ENCODE measurements around the gene DNAH14.
A peak's percentile ranks its signal among the peaks of the same experiment; 100 is the strongest.

The DNAH14 gene

DNA sequence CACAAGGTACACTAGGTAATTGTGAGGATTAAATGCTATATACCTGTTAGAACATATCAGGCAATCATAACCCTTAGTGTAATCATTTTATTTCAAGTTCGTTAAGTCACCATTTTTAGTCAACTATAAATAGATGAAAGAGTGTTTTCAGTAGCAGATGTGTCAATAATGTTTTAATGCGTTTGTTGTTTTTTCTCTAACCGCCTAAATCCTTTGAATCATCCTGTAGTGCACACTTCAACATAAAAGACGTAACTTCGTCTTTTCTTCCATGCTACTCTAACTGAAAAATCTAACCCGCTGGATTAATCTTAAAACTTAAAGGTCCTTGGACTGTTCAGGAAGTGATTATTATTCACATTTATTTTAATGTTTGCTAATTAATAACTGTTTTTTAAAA is 505.6 kb downstream of the DNAH14 start:
- DNase-seq, result no peak

GRCh38 chr1:225435487-225435886 is 506.0 kb downstream of the DNAH14 start:
- DNase-seq, result no peak

DNA sequence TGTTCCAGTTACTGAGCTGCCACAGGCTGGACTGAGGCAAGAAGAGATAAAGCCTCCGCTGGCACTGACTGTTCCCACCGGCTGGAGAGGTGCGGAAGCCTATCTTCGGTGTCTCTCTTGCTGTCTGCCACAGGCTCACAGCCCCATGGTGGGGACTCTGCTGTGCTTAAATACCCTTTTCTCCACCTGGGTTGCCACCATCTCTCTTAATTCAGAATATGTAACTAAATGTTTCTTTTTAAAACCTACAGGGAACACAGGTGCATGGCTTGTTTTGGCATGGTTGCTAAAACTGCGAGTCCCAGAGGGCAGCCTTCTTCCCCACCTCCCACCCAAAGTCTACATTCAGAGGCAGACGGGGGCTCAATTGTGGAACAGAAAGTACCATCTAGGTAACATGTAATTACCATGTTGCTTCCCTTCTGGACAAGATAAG is 506.5 kb downstream of the DNAH14 start:
- DNase-seq, result no peak

DNA sequence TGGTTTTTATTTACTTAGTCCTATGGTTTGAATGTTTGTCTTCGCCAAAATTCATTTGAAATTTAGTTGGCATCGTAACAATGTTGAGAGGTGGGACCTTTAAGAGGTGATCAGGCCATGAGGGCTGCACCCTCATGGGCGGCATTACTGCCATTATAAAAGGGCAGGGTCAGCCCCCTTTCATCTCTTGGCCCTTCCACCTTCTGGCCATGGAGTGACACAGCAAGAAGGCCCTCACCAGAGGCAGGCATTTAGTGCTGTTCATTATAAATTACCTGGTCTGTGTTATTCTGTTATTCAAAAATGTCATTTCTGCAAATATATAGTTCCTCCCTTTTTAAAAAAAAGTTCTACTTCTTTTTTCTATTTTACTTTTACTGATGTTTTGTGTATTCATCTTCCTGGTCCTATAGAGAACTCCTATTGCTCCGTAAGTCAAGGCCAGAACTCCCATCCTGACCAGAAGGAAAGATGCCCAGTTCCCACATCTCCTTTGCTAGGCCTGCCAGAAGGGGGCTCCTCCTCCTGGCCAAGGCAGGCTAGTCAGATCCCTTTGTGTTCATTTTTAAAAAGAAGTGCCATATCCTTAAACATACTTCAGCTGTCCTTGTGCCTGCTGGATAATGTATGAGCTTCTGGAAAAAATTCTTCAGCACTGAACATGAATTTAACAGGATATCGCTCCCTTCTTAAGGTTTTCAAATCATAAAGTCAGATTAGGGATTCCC is 508.4 kb downstream of the DNAH14 start:
- peak; percentile 23 for DNase-seq

DNA sequence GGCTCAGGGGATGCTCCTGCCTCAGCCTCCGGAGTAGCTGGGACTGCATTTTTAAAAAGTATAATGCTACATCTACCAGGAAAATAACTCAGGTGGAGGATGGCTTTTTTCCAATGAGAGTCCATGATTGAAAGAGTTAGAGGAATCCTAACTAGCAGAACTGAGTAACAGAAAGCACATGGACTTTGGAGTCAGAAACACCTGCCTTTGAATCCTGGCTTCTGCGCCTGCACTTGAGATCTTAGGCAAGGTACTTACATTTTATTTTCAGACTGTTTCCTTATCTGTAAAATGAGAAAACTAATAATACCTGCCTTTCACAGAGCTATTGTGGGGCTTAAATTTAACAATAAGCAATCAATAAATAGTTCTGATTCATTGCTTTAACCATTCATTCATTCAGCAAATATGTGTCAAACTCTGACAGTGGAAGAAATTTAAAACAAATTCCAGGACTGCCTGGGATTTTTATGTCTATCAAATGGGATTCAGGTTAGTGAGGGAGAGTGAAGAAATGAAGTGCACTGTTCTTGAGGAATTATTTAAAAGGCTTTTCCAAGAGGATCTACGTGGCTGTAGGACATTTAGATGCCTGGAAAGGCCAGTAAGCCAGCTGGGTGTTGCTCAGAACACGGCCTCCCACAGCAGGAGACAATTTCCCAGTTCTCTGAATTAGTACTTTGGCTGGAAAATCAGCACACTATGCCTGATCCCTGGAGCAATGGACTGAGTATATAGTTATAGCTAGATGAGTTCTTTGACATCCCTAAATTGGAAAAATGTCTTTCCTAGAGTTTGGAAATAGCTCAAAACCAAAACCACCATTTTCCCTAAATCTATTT is 511.1 kb downstream of the DNAH14 start:
- no peak for DNase-seq

GRCh38 chr1:225441314-225442122 is 512.0 kb downstream of the DNAH14 start:
- peak; percentile 22 for DNase-seq

DNA sequence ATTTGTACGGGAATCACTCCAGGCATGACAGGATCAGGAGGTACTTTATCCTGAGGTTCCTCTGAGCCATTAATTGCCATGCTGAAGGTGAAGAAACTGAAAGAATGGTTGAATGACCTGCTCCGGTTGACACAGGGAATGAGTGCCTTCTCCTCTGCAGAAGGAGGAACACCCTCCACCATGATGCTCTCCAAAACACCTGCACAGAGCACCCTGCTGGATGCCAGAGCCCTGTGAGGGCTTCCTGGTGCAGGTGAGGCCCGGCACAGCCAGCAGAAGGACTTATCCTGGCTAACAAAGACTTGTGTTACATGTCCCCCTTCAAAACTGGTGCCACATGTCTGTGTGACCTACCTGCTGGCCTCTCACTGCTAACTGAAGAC is 512.6 kb downstream of the DNAH14 start:
- peak; percentile 10 for DNase-seq

DNA sequence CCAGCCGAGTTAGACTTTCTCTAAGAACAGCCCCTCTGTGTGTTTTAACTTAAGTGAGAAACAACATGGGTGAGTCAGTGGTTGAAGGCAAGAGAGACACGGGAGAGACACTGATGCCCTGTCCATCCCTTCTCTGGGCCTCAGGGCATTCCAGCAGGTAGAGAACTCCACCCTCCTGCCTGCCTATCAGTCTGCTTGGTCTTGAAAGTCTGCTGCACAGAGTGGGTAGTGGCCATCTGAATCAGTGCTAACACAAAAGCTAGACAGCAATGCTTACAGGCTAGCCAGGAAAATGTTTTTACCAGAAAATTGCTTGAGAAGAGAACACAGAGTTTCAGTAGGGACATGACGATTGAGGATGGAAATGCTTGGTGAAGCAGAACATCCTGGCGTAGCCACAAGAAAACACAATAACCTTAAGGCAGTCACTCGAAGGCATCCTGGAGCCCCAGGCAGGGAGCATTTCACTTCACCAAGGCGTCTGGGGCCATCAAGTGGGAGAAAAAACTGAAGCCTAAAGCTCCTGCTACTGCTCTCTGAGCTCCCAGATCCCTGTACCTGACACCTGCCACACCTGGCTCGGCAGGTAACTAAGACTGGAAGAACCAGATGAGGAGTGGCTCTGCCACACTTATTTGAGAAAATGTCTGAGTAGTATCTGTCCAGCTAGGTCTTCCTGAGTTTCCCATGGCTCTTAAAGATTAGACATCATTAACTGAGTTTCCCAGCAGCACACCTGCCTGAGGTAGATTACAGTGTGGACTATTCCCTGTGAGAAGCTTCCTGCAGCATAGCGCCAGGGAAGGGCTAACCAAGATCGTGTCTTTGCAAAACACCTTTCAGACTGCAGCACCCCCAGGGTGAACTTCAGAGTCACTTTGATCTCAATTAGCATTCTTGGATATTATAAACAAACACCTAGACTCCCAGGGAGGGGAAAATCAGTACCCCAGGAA is 516.4 kb downstream of the DNAH14 start:
- DNase-seq, result peak; percentile 29

- no peak for DNase-seq
These were observed 517.1 kb downstream of the DNAH14 start for GRCh38 chr1:225446595-225446960.

GRCh38 chr1:225446981-225447615 is 517.6 kb downstream of the DNAH14 start:
- DNase-seq, result no peak

- no peak for DNase-seq
These were observed 518.2 kb downstream of the DNAH14 start for GRCh38 chr1:225447650-225448089.

- no peak for DNase-seq
These were observed 518.8 kb downstream of the DNAH14 start for GRCh38 chr1:225448146-225448805.

All from CD4-positive, alpha-beta T cell treated with Interleukin-6 for 4 hours (primary cell).